Ramos (cell line): ENCODE measurements around the gene LEO1.
"Not testable (repeated sequence)": the region's sequence is repeated elsewhere in the genome, so short reads cannot be mapped to it uniquely, and the experiment has no call there.

Source experiments
- in situ Hi-C: fragments of 300-500 bp; cut with MboI; formaldehyde crosslinking; loops from one replicate; pipeline ENCODE4 v1.14.3; 2022; ENCODE audit warnings: low sequenced_read_pairs; ENCODE audit not compliant: unreplicated experiment

The LEO1 gene

DNA sequence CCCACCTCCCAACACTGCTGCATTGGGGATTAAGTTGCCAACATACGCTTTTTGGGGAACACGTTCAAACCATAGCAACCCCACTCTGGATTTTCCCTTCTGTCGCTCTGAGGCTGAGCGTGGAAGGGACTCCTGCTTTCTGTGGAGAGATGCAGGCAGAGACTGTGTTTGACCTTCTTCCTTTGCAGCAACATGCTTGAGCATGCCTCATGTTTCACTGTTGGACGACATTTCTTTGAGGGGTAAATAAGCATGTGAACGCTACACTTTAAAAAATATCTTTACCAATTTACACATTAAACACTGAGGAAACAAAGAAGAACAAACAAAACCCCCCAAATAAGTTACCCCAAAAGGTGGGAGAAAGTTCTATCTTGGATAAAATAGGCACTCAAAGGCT is 33.2 kb upstream of the LEO1 start:
- in situ Hi-C loops: no loop called here

DNA sequence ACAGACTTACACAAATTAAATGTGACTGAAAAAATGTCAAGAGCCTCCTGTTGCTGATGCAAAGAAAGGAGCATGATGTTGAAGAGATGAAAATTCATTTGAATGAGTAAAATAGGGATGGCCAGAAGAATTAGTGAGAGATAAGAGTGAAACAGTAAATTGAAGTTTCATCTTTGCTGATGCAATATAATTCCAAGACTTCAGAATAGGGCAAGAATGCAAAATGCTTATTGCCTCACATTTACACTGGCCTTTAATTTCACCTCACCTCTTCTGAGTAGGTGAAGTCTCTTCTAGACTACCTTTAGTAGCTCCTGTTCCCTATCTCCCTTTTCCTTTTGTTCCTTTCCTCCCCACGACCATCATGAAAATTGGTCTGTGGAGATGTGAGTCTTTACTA is 32.1 kb upstream of the LEO1 start:
- in situ Hi-C loops: no loop called here

DNA sequence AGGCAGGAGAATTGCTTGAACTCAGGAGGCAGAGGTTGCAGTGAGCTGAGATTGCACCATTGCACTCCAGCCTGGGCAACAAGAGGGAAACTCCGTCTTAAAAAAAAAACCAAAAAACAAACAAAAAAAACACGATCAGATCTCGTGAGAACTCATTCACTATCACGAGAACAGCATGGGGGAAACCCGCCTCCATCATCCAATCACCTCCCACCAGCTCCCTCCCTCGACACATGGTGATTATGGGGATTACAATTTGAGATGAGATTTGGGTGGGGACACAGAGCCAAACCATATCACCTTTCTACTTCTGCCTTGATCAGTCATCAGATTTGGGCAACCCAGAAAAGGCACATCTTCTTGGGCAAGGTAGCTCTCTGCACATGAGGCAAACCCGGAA is 31.5 kb upstream of the LEO1 start:
- in situ Hi-C loops: not testable (repeated sequence)

DNA sequence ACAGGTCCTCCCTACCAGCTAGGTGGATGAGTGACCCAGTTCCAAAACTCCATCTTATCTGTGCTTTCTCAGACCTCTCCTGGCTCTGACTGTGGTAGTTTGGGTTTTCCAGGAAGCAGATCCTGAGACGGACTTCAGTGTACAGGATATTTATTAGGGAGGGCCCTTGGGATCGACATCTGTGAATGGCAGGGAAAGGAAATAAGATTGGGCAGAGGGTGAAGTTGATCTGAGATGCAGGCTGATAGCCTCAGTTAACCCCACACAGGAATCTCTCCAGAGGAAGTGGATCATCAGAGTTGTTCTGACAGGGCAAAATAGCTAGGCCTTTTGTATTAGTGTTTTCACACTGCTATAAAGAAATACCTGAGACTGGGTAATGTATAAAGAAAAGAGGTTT is 30.8 kb upstream of the LEO1 start:
- in situ Hi-C loops: no loop called here

DNA sequence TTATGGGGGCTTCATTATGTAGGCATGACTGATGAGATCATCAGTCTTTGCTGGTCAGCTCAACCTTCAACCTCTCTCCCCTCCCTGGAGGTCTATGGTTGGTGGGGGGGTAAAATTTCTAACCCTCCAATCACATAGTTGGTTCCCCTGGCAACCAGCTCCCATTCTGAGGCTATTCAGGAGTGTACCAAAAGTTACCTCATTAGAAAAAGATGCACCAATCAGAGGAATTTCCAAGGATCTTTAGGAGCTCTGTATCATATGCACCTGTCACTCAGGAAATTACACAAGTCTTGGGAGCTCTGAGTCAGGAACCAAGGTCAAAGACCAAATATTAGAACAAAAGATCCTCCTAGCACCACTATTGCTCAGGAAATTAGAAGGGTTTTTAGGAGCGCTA is 21.4 kb upstream of the LEO1 start:
- in situ Hi-C loops: no loop called here

DNA sequence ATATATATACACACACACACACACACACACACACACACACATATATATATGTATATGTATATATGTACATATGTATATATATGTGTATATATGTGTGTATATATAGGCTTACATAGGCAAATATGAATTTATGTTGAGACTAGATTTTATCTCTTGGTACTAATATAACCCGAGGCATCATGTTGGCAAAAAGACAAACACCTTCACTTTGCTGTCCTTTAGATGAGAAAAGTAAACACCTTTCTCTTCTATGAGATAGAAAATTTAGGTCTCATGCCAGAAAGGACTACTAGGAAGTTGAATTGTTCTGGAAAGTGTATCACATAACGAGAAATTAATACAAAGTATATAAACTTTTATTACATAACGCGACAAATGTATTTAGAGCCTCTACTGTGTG is 19.6 kb upstream of the LEO1 start:
- in situ Hi-C loops: no loop called here

DNA sequence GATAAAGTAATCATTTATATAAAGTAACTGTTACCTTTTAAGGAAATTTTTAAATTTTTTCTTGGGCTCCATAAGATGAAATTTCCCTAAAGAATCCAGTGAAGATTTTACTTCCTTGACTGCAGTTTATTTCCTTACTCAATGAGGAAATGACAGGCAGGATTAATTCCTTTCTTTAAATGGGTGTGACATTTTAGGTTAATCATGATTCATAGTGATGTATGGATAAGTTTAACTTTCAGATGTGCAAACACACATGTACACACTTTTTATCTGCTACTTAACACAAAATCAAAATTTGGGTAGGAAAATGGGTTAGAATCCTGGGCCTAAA is 11.2 kb upstream of the LEO1 start:
- in situ Hi-C loops: no loop called here

DNA sequence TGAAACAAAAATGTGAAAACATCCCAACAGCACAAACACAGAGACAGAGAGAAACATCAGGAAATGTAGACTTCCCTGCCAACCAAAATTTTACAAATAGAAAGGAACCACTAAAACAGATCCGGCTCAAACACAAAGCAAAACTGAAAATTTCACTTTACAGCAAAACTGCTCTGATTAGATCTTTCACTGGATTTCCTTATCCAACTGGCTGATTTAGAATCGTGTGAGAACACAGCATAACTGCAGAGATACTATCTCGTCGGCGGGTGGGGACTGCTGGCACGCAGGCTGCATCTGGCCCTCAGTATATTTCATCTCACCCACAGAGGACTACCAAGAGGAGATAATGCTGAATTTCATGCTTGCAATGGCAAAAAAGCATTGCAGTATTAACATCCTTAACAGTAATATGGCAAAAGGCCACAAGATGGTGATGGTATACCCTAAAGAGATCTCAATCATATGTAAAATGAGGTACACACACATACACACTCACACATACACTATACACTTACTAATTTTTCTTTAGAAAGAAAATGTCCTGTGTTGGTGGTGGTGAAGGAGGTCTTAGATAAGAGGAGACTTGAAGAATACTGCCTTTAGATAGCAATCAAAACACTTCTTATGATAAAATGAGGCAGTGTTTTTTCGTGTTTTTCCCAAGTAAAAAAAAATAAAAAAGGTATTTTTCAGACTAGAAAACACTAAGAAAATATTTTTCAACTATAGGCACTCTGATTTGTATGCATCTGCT is 10.6 kb upstream of the LEO1 start:
- in situ Hi-C loops: no loop called here

DNA sequence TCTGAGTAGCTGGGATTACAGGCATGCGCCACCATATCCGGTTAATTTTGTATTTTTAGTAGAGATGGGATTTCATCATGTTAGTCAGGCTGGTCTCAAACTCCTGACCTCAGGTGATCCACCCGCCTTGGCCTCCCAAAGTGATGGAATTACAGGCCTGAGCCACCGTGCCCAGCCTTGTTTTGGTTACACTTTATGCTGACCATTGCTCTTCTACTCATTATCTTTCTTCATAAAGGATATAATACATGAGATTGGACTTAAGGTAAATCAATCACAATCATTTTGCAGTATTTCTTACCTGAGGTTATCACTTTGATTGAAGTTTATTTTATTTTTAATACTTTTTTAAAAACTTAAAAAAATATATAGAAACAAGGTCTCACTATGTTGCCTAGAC is 2.2 kb upstream of the LEO1 start:
- in situ Hi-C loops: no loop called here

DNA sequence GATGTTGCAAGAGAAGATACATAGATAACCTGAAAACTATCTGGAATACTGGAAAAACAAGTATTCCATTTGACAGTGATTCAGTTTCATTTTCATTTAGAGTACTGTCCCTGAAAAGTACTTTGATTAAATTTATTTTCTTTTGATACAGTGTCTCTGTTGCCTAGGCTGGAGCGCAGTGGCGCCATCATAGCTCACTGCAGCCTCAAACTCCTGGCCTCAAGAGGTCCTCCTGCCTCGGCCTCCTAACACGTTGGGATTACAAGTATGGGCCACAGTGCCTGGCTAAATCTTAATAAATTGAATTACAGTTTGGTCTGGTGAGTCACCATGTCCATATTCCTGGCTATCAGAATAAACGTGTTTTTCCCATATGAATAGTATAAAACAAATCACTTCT is 1.6 kb upstream of the LEO1 start:
- in situ Hi-C loops: no loop called here

DNA sequence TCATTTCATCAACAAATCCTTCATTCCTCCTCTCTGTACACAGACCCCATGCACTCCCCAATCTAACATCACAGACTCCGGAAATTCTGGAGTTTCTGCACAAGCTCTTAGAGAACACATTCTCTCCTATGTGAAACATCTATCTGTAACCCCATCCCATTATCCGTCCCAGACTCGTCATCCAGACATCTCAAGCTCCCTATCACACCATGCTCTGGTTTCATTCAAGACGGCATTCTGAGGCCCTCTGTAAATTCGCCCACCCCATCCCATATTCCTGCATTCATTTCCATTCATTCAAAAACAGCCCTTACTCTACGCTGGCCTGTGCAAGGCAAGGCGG is 575 bp downstream of the LEO1 start:
- in situ Hi-C loops: no loop called here

DNA sequence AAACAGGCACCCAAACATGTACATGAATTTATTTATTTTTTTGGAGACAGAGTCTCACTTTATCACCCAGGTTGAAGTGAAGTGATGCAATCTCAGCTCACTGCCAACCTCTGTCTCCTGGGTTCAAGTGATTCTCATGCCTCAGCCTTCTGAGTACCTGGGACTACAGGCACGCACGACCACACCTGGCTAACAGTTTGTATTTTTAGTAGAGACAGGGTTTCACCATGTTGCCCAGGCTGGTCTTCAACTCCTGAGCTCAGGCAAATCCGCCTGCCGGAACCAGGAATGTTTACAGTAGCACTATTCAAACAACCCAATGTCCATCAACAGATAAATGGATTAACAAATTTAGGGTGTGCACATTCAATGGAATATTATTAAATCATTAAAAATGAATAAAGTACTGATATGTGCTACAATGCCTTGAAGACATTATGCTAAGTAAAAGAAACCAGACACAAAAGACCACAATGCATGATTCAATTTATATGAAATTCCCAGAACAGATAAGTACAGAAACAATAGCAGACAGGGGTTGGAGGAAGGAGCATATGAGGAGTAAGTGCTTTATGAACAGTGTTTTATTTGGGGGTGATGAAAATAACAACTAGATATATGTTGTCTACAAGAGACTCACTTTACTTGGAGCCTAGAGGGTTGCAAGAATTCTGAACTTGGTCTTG is 1.3 kb downstream of the LEO1 start:
- in situ Hi-C loops: no loop called here

DNA sequence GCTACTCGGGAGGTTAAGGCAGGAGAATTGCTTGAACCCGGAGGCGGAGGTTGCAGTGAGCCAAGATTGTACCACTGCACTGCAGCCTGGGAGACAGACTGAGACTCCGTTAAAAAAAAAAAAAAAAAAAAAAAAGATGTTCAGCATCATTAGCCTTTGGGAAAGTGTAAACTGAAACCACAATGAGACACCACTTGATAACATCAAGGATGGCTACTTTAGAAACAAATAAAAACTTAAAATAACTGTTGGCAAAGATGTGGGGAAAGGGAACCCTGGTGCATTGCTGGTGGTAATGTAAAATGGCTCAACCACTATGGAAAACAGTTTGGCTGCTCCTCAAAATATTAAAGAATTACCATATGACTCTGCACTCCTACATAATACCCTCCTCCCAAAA is 1.9 kb downstream of the LEO1 start:
- in situ Hi-C loops: no loop called here

DNA sequence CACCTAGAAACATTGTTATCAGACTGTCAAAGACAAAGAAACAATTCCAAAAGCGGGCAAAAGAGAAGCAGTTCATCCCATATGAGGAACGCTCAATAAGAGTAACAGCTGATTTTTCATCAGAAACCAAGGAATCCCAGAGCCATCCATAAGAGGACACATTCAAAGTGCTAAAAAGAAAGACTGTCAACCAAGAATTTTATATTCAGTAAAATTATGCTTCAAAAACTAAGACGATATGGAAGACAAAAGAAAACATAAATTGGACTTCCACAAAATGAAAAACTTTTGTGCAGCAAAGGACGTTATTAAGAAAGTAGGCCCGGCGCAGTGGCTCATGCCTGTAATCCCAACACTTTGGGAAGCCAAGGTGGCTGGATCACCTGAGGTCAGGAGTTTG is 4.0 kb downstream of the LEO1 start:
- in situ Hi-C loops: no loop called here

DNA sequence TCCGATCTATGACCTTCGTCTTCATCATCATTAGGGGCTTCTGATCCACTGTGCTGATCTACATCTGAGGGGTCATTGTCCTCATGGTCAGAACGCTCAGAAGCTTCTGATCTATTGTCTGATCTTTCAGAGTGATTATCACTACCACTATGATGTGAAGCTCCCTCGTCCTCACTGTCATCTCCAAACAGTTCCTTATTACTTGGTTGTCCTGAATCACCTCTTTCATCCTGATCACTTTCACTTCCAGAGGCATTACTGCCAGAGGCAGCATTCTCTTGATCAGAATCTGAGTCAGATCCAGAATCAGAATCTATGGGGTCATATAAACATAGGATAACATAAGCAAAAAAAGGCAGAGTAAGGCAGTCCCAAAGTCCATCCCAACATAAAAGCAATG is 5.4 kb downstream of the LEO1 start:
- in situ Hi-C loops: no loop called here

DNA sequence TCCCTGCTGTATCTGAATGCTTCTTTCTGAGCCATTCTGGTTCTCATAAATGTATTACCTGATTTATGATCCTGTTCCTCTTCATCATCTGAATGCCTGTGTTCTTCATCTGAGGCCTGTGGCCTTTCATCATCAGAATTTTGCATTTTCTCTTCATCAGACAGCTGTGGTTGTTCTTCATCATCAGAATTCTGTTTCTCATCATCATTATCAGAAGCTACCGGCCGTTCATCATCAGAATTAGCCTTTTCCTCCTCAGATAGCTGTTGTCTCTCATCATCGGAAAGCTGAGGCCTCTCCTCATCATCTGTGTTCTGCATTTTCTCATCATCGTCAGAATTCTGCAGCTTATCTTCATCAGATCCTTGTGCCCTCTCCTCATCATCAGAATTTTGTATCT is 5.9 kb downstream of the LEO1 start:
- in situ Hi-C loops: no loop called here

DNA sequence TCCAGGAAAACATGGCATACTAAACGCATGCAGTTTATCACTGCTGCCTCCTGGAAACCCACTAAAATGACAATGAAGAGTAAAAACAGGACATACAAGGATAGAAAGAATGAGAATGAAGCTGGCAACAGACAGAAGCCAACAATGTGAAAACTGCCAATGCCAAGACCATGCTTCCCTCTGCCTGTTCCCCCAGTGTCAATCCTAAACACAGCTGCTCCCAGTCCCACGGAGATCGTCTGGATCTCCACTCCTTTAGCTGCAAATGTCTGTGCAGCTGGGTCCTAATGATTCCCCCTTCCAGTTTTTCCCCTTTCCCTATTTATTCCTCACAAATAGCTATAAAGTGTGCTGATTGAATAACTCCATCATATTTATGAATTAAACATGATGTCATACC is 16.1 kb downstream of the LEO1 start:
- in situ Hi-C loops: no loop called here

DNA sequence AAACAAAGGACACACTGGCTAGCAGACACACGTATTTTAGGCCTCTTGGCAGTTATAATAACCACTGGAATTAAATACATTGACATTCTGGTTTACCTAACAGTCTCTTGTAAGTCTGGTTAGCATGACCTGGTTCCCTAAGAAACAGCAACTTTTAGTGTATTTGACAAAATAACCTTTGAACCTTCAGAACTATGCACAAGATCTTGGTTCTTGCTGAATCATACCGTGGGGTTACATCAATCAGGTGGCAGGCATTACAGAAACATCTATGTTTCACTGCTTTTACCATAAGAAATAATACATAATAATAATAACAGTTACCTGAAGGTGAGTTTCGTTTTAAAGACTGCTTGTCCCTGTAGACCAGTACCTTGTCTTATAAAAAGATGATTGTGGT is 18.8 kb downstream of the LEO1 start:
- in situ Hi-C loops: no loop called here

DNA sequence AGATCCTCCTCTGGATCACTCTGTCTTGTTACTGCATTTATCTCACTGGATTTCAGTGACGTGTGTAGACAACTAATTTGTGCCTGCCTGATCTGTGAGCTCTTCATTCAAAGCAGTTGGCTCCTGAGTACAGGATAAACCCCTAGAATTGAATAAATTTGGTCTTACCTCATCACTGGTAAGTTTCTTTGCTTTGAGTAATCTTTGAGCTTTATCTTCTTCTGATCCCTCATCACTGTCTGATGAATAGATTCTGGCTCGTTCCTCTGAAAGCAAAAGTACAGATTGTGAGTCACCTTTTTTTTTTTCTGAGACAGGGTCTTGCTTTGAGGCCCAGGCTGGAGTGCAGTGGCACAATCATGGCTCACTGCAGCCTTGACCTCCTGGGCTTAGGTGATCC is 24.5 kb downstream of the LEO1 start:
- in situ Hi-C loops: no loop called here

DNA sequence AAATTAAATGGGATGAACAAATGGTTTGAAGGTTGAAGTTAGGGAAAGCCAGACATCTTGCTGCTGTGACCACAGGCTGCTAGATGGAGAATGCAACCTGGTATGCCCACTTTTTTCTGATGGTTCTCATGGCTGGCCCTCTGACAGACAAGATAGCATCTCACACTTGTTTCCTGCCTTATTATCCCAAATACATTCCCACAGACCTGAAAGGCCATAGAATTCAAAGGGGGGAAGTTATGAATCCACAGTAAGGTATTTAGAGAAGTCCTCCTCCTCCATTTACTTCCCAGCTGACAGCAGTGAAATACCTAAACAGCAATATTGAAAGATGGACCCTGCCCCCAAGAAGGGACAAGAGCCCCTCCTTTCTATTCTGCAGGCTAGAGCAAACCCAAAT is 32.4 kb downstream of the LEO1 start:
- in situ Hi-C loops: no loop called here

DNA sequence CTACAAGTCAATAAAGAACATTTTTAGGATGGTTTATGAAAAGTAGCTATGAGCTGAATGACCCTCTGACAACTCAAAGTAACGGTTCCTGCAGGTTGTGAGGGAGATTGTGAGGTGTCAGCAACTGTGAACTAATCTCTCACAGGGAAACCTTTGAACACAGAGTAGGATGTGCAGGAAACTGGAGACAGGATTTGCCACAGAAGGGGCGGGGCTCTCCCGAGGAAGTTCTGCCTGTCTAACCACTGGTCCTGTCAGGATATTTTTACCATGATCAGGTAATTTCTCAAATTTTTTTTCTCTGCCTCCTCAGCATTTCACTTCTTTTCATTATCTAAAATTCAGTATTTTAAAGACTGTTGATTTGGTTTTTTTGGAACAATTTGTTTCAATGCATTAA is 33.3 kb downstream of the LEO1 start:
- in situ Hi-C loops: no loop called here

DNA sequence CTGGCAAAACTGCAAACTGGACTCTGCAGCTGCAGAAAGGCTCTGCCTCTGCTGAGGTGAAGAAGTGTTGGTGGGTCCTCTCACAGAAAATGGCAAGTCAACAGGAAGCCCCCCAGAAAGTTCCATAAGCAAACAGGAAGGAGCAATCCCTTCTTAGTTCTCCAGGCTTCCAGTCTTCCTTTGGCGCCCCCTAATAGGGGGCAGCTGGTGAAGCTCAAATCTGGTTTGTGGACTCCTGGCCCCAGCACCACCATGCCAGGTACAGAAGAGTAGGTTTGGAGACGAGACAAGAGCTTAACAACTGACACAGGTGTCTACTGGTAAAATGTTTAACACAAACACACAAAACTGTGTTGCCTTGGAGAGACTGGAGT is 35.5 kb downstream of the LEO1 start:
- in situ Hi-C loops: no loop called here
